H1 (cell line): ENCODE measurements around the gene PHEX. TPM values are rescaled to one million over a fixed set of nuclear protein-coding genes. Genes with fewer than 3 reads are reported as not detected.

ENCODE experiments used
- CTCF ChIA-PET: fragments of 300-600 bp; sonication (Branson Sonifier 250); formaldehyde crosslinking; loops from one replicate; lab custom pipeline; 2021; ENCODE audit not compliant: partially characterized antibody; lab: Charles Lee
- POLR2A ChIA-PET: fragments of 300-600 bp; sonication (Branson Sonifier 250); formaldehyde crosslinking; loops from one replicate; lab custom pipeline; 2021; ENCODE audit warnings: inconsistent platforms; ENCODE audit not compliant: partially characterized antibody; lab: Charles Lee
- DNase-seq, 2 experiments: peaks; one replicate each; pipeline versions ENCODE4 v3.0.0 to v3.0.0-alpha.2; 2010 to 2022; ENCODE audit warnings: low spot score in 2 of 2, low read depth in 1 of 2, mixed read lengths in 1 of 2
- FAIRE-seq: peaks from 2 replicates; lab custom pipeline; 2011; peaks lifted over from hg19 to GRCh38; lab: Jason Lieb, UNC
- H2AFZ ChIP-seq: 2 replicates; pipeline ENCODE4 v1.8.1; 2012; ENCODE audit warnings: low read length, inconsistent platforms
- H2AK5ac ChIP-seq: 2 replicates; pipeline ENCODE4 v1.6.1; 2013; ENCODE audit warnings: low read depth, low read length
- H2BK120ac ChIP-seq: replicated peaks from 2 replicates; pipeline ENCODE3; 2013; ENCODE audit warnings: low read depth, low read length, inconsistent platforms
- H2BK12ac ChIP-seq: 2 replicates; pipeline ENCODE4 v1.6.1; 2013; ENCODE audit warnings: low read depth, low read length
- H2BK15ac ChIP-seq: 2 replicates; pipeline ENCODE4 v1.6.1; 2013; ENCODE audit warnings: low read length
- H2BK20ac ChIP-seq: 2 replicates; pipeline ENCODE4 v1.6.1; 2013; ENCODE audit warnings: low read length
- H2BK5ac ChIP-seq: 2 replicates; pipeline ENCODE4 v1.6.1; 2013; ENCODE audit warnings: low read depth, low read length
- H3K14ac ChIP-seq: 2 replicates; pipeline ENCODE4 v1.6.1; 2013; ENCODE audit warnings: inconsistent platforms; ENCODE audit not compliant: insufficient read length
- H3K18ac ChIP-seq: 2 replicates; pipeline ENCODE4 v1.6.1; 2013; ENCODE audit warnings: low read length; ENCODE audit errors: extremely low read depth
- H3K23ac ChIP-seq: 2 replicates; pipeline ENCODE4 v1.6.1; 2013; ENCODE audit warnings: inconsistent platforms; ENCODE audit not compliant: insufficient read length
- H3K23me2 ChIP-seq: 2 replicates; pipeline ENCODE4 v1.6.1; 2013; ENCODE audit warnings: low read depth, low read length
- H3K27ac ChIP-seq: 2 replicates; pipeline ENCODE4 v1.6.1; 2011; ENCODE audit warnings: low read depth, low read length, inconsistent platforms
- H3K27me3 ChIP-seq, 4 experiments: replicated peaks in 1 of 4; 1 replicate in 1 of 4; 2 replicates in 3 of 4; pipeline versions ENCODE4 v1.6.1 to v1.8.1; 2011 to 2013; ENCODE audit warnings: low read length in 3 of 4, mild to moderate bottlenecking in 3 of 4, inconsistent platforms in 2 of 4, mixed read lengths in 2 of 4, moderate library complexity in 1 of 4; ENCODE audit not compliant: control insufficient read depth in 3 of 4, insufficient read depth in 3 of 4; ENCODE audit errors: extremely low read depth in 1 of 4
- H3K36me3 ChIP-seq, 4 experiments: 2 replicates each; pipeline versions ENCODE4 v1.6.1 to v1.8.1; 2011 to 2013; ENCODE audit warnings: mild to moderate bottlenecking in 4 of 4, low read length in 3 of 4, moderate library complexity in 2 of 4, control low read depth in 1 of 4, inconsistent platforms in 1 of 4; ENCODE audit not compliant: insufficient read depth in 4 of 4, control insufficient read depth in 2 of 4
- H3K4ac ChIP-seq: replicated peaks from 2 replicates; pipeline ENCODE3; 2013; ENCODE audit warnings: low read length, low read depth, mixed read lengths, inconsistent platforms; ENCODE audit not compliant: insufficient read length
- H3K4me1 ChIP-seq, 4 experiments: replicated peaks in 1 of 4; 1 replicate in 1 of 4; 2 replicates in 3 of 4; pipeline versions ENCODE4 v1.6.1 to v1.8.1; 2011 to 2013; ENCODE audit warnings: low read length in 3 of 4, inconsistent platforms in 2 of 4, mixed read lengths in 1 of 4; ENCODE audit not compliant: insufficient read depth in 4 of 4, control insufficient read depth in 3 of 4
- H3K4me2 ChIP-seq, 2 experiments: 2 replicates each; pipeline versions ENCODE4 v1.6.1 to v1.8.1; 2011 to 2013; ENCODE audit warnings: low read depth in 2 of 2, low read length in 2 of 2, control low read depth in 1 of 2, inconsistent platforms in 1 of 2, mild to moderate bottlenecking in 1 of 2; ENCODE audit not compliant: insufficient read depth in 1 of 2
- H3K4me3 ChIP-seq, 4 experiments: fragments of 200-600, 300-600 bp in 1 of 4; sonication (generic), shearing (Covaris generic), sonication (Bioruptor Twin) in 1 of 4; 2 replicates each; pipeline versions ENCODE4 v1.5.1 to v1.8.1; 2011 to 2016; ENCODE audit warnings: low read length in 4 of 4, low read depth in 3 of 4, control low read depth in 2 of 4, inconsistent platforms in 2 of 4, mild to moderate bottlenecking in 2 of 4, mixed read lengths in 1 of 4, moderate library complexity in 1 of 4; ENCODE audit not compliant: insufficient read depth in 2 of 4; ENCODE audit errors: extremely low read depth in 1 of 4
- H3K56ac ChIP-seq: replicated peaks from 2 replicates; pipeline ENCODE3; 2013; ENCODE audit warnings: low read depth, mild to moderate bottlenecking, mixed read lengths, low read length, inconsistent platforms; ENCODE audit not compliant: insufficient read length
- H3K79me1 ChIP-seq: 2 replicates; pipeline ENCODE4 v1.6.1; 2013; ENCODE audit warnings: low read depth, low read length, control low read depth
- H3K79me2 ChIP-seq, 2 experiments: 2 replicates each; pipeline versions ENCODE4 v1.6.1 to v1.8.1; 2012 to 2013; ENCODE audit warnings: low read length in 2 of 2, mild to moderate bottlenecking in 2 of 2, inconsistent platforms in 1 of 2; ENCODE audit not compliant: insufficient read depth in 2 of 2, control insufficient read depth in 1 of 2
- H3K9ac ChIP-seq, 4 experiments: replicated peaks in 1 of 4; 1 replicate in 1 of 4; 2 replicates in 3 of 4; pipeline versions ENCODE4 v1.6.1 to v1.8.1; 2011 to 2013; ENCODE audit warnings: low read depth in 3 of 4, low read length in 3 of 4, control low read depth in 2 of 4, mild to moderate bottlenecking in 2 of 4, moderate library complexity in 2 of 4, inconsistent platforms in 1 of 4; ENCODE audit errors: extremely low read depth in 1 of 4
- H3K9me3 ChIP-seq, 2 experiments: 2 replicates each; pipeline versions ENCODE4 v1.6.1 to v1.8.1; 2012 to 2013; ENCODE audit warnings: mild to moderate bottlenecking in 2 of 2, moderate library complexity in 2 of 2, control low read depth in 1 of 2, inconsistent platforms in 1 of 2, low read depth in 1 of 2, low read length in 1 of 2, mixed read lengths in 1 of 2; ENCODE audit not compliant: insufficient read depth in 2 of 2
- H4K20me1 ChIP-seq, 2 experiments: replicated peaks in 1 of 2; 2 replicates each; pipeline versions ENCODE3 to v1.8.1; 2011 to 2013; ENCODE audit warnings: inconsistent platforms in 2 of 2, low read length in 2 of 2, mild to moderate bottlenecking in 1 of 2; ENCODE audit not compliant: insufficient read depth in 2 of 2, control insufficient read depth in 1 of 2
- H4K5ac ChIP-seq: 2 replicates; pipeline ENCODE4 v1.6.1; 2013; ENCODE audit warnings: low read length, low read depth, mixed read lengths, inconsistent platforms; ENCODE audit not compliant: insufficient read length
- H4K8ac ChIP-seq: 2 replicates; pipeline ENCODE4 v1.8.0; 2013; ENCODE audit warnings: mild to moderate bottlenecking, moderate library complexity, low read length, inconsistent platforms; ENCODE audit not compliant: insufficient read depth; ENCODE audit errors: extremely low read depth
- H4K91ac ChIP-seq: replicated peaks from 2 replicates; pipeline ENCODE3; 2013; ENCODE audit warnings: low read length, mixed read lengths, inconsistent platforms; ENCODE audit not compliant: insufficient read length
- NANOG ChIP-seq: IDR thresholded peaks from 2 replicates; pipeline ENCODE4 v1.6.1; 2011; ENCODE audit warnings: low read length, low read depth, mild to moderate bottlenecking, inconsistent platforms; ENCODE audit not compliant: insufficient read depth, poor library complexity, severe bottlenecking
- PHF8 ChIP-seq: fragments of 200-600 bp; sonication (generic); conservative IDR thresholded peaks from 2 replicates; pipeline ENCODE4 v1.7.1; 2012; ENCODE audit warnings: low read depth, mild to moderate bottlenecking, inconsistent platforms, low read length, moderate library complexity
- RXRA ChIP-seq: IDR thresholded peaks from 2 replicates; pipeline ENCODE4 v1.6.1; 2011; ENCODE audit warnings: low read depth, mild to moderate bottlenecking, low read length, moderate library complexity; ENCODE audit not compliant: insufficient read depth
- SRF ChIP-seq: IDR thresholded peaks from 2 replicates; pipeline ENCODE4 v1.6.1; 2011; ENCODE audit warnings: mild to moderate bottlenecking, low read depth, low read length, moderate library complexity
- TCF12 ChIP-seq: IDR thresholded peaks from 2 replicates; pipeline ENCODE4 v1.6.1; 2011; ENCODE audit warnings: low read depth, mild to moderate bottlenecking, low read length
- TEAD4 ChIP-seq: IDR thresholded peaks from 2 replicates; pipeline ENCODE4 v1.6.1; 2012; ENCODE audit warnings: low read depth, low read length, inconsistent platforms, mixed read lengths
- WGBS, 2 experiments: shearing (Covaris generic) in 1 of 2; methylation state at CpG; one replicate each; pipeline versions ENCODE4 v1.1.6 to v1.1.7; 2013 to 2015; ENCODE audit warnings: low lambda C conversion rate in 2 of 2, mixed read lengths in 2 of 2, inconsistent platforms in 1 of 2, low coverage in 1 of 2, missing lambda C conversion rate in 1 of 2; ENCODE audit not compliant: insufficient replicate concordance in 2 of 2, insufficient coverage in 1 of 2, insufficient read length in 1 of 2; ENCODE audit errors: extremely low coverage in 1 of 2, missing lambda C conversion rate in 1 of 2; 5-methylcytosine and 5-hydroxymethylcytosine counted together
- polyA plus RNA-seq, 7 experiments: library from polyadenylated mRNA; depleted of rRNA in 3 of 7; stranded (reverse) in 5 of 7; unstranded in 2 of 7; fragments of >200 nt in 5 of 7; fragments of 200-250 nt in 2 of 7; gene quantifications; 1 replicate in 5 of 7; 2 replicates in 1 of 7; 4 replicates in 1 of 7; pipeline versions ENCODE4 v1.2.1 to v1.2.3, GENCODE V29; 2011 to 2013; ENCODE audit warnings: missing spikeins in 2 of 7, mixed read lengths in 2 of 7
- total RNA-seq: library from RNA; stranded (reverse); fragmentation: NEBNext Ultra II Directional; extraction: Animal tissue kit (Norgen Biotek cat#: 25700); gene quantifications from 2 replicates; pipeline ENCODE4 v1.2.1, GENCODE V29; 2021
- TF ChIP-seq, protein P1 (sequence below): IDR thresholded peaks from 2 replicates; pipeline ENCODE4 v1.6.1; 2011; ENCODE audit warnings: low read length, improper control_type of control experiment

The PHEX gene
- total and polyA plus RNA-seq, 2 of the 8 experiments (the other 6 are each of a cell fraction or from before 2014, with no cell fraction given): 0.03 to 0.11 TPM

DNA sequence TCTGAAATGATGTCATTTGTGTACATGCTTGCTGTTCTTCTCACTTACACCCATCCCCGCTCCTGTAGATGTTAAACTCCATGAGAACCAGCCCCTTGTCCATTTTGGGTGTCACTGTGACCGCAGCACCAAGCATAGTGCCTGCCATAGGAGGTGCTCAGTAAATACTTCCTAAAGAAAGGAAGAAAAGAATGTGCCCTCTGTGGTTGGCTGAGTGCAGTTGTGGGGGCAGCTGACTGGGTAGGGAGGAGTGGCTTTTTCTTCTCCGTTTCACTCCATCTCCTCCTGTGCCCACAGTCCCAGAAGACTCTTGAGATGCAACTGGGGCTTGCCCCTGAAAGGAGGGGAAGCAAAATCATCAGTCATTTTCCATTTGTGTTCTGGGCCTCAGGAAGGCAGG is 25.5 kb downstream of the PHEX start:
- Histone ChIP-seq H3K79me1 (no peaks in the 10 kb centered on the region), H2BK12ac (no peak overlapping the region), H3K4me1 (no peaks in the 10 kb centered on the region), H3K4me3 (no peak overlapping the region), H3K18ac (no peak overlapping the region), H3K4me2 (no peak overlapping the region), H2BK120ac (no peak overlapping the region), H3K56ac (no peak overlapping the region), H3K23me2 (no peaks in the 10 kb centered on the region), H4K91ac (no peak overlapping the region), H2AFZ (no peak overlapping the region), H3K9ac (no peak overlapping the region), H2BK15ac (no peak overlapping the region), H4K5ac (no peak overlapping the region), H3K4ac (no peak overlapping the region), H3K23ac (no peak overlapping the region), H2AK5ac (no peak overlapping the region), H3K9me3 (no peaks in the 10 kb centered on the region), H3K14ac (no peak overlapping the region), H3K27ac (no peak overlapping the region), H4K8ac (no peak overlapping the region), H3K79me2 (no peaks in the 10 kb centered on the region), H3K36me3 (no peaks in the 10 kb centered on the region), H2BK5ac (no peak overlapping the region), H2BK20ac (no peak overlapping the region), H4K20me1 (no peaks in the 10 kb centered on the region), H3K27me3 (no peaks in the 10 kb centered on the region)
- FAIRE-seq (no peak), DNase-seq (no peak)
- POLR2A ChIA-PET: no interaction called here
- CTCF ChIA-PET: no interaction called here
- WGBS, 2 experiments: 92% methylated on average over 2 of the region's 3 CpGs; no CpG with 5 or more reads in 1 of the 2 experiments
- TF ChIP-seq, protein P1, sequence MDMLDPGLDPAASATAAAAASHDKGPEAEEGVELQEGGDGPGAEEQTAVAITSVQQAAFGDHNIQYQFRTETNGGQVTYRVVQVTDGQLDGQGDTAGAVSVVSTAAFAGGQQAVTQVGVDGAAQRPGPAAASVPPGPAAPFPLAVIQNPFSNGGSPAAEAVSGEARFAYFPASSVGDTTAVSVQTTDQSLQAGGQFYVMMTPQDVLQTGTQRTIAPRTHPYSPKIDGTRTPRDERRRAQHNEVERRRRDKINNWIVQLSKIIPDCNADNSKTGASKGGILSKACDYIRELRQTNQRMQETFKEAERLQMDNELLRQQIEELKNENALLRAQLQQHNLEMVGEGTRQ: no peak
- no peak for TF ChIP-seq TCF12
- no peak for TF ChIP-seq TEAD4
- no peak for TF ChIP-seq PHF8
- no peak for TF ChIP-seq NANOG
- no peak for TF ChIP-seq RXRA
- TF ChIP-seq SRF: no peak
